ENCODE data around the gene FASLG.

Gene FASLG

DNA sequence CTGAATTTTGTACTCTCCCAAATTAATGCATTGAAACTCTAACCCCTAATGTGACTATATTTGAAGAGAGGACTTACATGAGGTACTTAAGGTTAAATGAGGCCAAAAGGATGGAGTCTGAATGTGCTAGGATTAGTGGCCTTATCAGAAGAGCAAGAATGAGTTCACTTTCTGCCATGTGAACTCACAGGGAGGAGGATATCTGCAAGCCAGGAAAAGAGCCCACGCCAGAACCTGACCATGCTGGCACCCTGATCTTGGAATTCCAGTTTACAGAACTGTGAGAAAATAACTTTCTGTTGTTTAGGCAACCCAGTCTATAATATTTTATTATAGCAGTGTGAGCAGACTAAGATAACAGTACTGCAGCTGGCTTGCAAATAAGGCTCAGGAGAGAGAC lies 12.2 kb upstream of the FASLG start:
- no peak for DNase-seq (ENCODE audit: low spot score)

DNA sequence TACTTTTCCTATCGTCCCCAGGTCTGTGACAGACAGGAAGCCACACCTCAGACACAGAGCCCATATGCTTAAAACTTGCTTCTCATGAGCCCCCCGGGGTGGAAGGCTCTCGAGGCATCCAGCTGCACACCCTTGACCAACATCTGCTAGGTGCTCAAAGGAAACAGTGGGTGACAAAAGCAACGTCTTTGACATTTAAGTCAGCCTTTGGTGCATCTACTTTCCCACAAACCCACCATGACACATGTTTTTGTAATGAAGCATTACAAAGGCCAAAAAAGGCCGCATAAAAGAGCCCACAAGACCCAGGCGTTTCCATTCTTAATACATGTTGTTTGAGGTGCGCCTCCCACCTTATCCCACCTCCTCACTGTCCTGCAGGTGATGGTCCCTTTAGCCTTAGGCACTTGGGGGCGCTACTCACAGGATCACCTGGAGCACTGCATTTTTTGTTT lies 11.8 kb upstream of the FASLG start:
- DNase-seq (ENCODE audit: low spot score): no peak

DNA sequence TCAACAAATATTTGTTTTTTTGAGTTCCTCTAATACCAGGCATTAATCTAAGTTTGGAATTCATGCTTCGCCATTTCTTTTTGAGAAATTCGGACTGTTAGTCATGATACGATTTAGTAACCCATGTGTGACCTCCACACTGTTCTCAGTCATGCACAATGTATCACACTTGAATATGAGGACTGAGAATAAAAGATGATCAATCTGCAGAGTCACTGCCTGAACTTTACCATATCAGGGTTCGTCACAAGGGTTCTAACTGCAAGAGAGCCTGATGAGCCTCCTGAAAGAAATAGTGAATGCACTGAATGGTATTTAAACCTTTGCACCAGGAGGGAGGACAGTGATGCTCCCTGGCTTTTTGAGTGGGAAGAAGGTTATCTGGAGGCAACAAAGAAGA lies 10.9 kb upstream of the FASLG start:
- DNase-seq (ENCODE audit: low spot score): no peak

DNA sequence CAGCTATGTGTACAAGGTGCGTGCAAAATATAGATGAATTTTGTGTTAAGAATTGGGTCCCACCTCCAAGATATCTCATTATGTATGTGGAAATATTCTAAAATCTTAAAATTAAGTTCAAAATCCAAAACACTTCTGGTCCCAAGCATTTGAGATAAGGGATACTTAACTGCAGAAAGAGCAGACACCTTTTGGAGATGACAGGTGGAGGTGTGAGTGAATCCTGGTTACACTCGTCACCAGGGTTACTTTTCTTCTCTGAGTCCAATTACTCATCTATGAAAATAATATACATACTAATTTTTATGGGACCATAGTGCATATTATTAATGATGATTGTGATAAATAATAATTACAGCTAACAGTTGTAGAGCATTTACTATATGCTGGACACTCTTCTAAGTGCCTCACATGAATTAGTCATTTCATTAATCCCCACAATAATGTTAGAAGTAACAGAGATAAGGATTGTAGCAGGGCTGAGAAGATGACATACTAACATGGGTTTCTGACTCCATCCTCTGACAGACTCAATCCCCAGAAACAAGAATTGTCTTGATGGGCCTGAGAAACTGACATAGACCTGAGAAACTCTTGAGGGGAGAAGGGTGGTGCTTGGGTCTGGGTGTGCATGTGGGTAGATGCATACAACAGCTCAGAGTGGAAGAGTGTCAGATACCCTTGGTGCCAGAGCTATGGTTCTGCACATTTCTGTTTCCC lies 8.3 kb upstream of the FASLG start:
- no peak for DNase-seq (ENCODE audit: low spot score)

DNA sequence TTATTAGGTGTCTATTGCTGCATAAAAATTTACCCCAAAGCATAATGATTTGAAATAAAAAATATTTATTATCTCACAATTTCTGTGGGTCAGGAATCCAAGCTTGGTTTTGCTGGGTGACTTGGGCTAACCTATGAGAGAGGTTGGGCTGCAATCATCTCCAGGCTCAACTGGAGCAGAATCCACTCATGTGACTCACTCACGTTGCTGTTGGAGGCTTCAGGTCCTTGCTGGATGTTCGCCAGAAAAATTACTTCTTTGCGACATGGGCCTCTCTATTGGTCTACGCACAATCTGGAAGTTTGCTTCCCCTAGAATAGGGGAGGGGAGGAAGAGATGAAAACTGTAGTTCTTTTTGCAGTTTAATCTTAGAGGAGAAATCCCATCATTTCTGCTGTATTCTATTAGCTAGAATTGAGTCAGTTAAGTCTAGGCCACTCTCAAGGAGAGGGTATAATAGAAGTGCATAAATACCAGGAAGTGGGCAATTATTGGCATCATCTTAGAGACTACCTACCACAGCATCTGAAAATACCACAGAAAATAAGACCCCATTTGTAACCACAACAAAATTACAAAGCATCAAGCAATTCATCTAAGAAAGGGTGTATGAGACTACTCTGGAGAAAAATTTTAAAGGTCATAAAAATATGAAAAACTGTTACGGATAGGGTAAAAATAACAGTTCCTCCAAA lies 5.7 kb upstream of the FASLG start:
- DNase-seq (ENCODE audit: low spot score): no peak

DNA sequence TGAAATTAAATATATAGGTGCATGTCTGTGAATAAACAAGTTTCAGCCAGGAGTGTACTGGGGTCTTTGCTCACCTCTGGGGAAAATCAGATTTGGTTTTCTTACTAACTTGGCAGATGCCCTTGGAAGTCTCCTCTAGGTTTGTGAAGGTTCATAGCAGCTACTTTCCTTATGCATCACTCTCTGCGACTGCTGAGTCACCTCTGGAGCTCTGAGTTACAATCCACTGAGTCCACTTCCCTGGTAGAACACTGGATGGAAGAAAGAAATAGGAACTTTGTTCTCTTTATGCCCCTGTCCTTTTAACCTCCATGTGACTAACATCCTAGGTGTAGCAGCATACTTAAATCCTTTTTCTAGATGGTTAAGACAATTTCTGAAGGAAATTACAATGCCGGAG lies 4.4 kb upstream of the FASLG start:
- no peak for DNase-seq (ENCODE audit: low spot score)

DNA sequence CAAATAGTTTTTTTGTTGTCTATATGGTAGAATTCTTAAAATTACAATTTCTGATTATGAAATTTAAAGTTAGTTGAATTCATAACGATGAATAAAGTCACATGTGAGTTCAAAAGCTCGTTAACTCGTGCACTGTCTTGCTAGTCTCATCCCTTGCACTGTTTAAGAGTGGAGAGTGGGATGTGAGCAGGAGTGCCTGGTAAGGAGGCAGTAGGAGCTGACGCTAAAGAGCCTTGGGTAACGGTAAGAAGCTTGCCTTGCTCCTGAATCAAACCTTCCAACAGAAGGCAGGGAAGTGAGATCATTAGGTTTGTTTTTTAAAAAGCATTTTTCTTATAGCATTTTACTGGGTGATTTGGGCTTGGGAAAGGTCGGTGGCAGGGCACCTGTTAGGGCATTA lies 2.3 kb upstream of the FASLG start:
- DNase-seq (ENCODE audit: low spot score): no peak

DNA sequence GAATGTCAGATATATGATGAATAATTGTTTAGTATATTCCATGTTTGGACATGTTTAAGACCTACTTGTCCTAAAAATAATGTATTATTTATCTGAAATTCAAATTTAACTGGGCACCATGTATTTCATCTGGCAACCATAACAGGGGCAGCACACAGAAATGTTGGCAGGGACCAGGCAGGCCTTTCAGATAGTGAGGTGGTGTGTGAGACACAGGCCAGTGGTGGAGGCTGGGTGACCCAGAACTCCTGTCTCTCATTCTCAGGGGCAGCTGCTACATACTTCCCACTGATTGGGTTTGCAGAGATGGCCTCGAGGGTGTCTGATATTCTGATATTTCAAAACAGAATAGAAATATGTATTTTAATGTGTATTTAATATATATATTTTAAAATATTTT lies 1.3 kb upstream of the FASLG start:
- no peak for DNase-seq (ENCODE audit: low spot score)

DNA sequence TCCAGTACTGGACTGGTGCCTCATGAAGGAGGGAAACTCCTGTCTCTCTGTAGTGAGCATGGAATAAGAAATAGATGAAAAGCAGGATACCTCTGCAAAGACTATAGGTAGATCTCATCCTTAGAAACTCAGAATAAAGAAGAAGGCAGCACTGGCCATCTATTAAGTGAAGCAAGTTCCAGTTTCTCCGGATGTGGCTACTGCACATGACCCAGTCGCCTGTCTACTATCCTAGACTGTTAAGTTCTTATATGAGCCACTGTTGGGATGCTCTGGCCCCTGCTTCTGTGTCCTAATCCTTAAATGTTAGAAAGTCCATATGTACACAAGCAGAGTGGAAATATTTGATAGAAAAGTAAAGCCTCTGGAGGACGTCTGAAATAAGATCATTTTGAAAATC lies 2.2 kb downstream of the FASLG start:
- no peak for DNase-seq (ENCODE audit: low spot score)

DNA sequence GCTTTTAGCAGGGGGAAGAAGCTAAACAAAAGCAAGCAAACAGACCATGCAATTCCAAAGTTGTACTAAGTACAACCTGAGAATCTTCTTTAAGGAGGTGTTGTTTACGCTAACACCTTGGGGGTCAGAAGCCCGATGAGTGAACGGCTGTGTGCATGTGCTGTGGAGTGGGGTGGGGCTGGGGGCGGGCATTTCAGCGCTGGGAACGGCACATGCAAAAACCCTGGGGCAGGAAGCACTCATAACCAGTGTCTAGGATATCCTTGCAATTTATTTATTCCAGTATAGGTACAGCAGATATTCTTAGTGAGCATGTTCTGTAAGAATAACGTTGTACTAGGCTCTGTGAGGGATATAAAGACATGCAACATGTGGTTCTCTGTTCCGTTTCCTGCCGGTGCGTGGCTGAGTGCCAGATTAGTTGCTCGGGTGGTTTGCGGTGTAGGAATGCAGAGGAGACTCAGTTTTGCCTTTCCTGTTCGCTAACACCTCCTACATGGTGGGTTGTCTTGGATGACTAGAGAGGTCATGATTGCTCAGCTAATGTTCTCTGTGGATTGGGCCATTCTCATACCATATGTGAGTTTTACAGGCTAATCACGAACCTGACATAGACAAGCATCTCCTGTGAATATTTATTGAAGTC lies 3.7 kb downstream of the FASLG start:
- no peak for DNase-seq (ENCODE audit: low spot score)

DNA sequence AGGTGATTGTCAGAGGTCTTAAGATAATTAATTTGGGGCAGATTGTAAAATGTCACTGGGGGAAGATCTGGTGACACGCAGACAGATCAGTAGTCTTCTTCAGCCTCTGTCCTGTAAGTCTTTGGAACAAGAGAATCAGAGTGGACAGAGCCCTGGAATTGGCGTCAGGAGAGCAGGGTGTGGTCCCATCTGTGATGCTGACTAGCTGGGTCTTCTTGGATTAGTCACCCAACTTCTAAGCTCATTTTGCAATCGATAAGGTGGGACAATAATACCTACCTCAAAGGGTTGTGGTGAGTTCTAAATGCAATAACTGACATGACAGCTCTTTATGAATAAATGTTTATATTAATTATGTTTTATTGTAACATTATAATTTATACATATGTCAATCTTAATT lies 4.8 kb downstream of the FASLG start:
- DNase-seq (ENCODE audit: low spot score): no peak

DNA sequence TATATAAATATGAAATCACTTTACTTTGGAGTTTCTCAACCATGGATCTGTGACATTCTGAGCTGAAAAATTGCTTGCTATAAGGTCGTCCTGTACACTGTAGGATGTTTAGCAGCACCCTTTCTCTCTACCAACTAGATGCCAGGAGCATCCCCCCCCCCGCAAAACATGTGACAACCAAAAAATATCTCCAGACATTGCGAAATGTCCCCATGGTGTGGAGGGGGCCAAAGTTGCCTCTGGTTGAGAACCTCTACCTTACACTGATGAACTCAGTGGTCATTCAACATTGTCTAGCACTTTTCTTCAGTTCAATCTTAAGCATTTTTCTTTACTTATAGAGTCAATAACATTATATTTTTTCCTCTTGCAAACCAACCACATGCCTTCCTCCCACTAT lies 9.2 kb downstream of the FASLG start:
- DNase-seq (ENCODE audit: low spot score): no peak

DNA sequence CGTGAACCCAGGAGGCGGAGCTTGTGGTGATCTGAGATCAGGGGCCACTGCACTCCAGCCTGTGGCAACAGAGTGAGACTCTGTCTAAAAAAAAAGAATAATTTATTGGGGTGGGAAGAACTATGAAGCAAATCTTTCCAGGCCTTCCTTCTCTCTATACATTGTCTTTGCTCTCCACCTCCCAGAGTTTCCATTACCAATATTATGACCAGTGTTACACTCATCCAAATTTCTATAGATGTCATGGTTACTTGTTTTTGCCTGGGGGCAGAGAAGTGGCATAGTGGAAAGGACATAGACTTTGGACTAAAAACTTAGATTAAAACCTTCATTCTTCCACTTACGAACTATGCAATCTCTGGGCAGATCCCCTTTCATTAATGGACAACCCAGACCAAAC lies 10.1 kb downstream of the FASLG start:
- no peak for DNase-seq (ENCODE audit: low spot score)

DNA sequence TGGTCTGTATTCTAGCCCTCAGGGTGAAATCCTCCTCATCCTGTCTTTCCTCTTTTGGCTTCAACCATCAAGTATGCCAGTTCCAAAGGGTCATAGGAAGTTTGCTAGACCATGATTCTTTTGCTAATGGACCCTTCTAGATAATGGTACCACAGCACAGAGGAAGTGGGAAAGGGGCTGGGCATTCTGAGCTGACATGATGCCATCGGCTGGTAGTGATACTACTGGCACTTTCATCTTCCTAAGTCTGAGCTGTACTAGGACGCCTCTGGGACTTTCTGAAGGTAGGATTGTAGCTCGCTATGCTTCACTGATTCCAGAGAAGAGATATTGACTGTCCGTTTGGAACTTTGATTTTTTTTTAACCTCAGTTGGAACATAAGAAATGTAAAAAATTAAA lies 11.4 kb downstream of the FASLG start:
- DNase-seq (ENCODE audit: low spot score): no peak

DNA sequence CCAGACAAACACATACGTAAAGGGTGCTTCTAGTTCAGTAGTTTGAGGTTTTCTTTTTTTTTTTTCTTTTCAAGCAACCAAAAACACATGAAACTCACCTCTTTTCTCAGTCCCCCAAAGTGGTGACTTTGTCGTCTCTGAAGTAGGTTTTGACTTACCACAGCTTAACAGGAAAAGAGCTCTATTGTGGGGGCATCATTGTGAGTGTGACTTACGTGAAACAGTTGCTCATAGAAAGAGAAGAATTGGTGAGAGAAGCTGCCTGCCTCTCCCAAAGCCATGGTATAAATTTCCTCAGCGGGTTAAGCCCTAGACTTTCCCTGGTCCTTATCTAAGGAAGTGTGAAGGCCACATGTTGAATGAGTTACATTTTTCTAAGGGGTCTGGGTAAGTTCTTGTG lies 11.9 kb downstream of the FASLG start:
- no peak for DNase-seq (ENCODE audit: low spot score)

DNA sequence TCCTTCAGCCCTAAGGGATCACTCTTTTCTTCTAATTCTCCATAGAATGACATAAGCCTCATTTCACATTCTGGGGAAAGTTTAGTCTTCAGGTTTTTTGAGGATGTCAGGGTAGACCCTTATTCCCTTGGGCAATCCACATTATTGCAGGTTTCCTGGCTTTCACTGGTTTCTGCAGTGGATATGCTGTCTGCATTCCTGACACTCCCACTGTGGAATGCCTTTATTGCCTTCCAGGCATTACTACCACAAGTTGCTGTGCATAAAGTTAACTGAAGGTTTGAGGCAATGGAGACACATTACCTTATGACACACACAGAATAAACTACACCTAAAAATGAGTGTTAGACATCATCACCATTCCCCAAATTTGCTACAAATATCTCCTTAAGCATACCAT lies 12.7 kb downstream of the FASLG start:
- no peak for DNase-seq (ENCODE audit: low spot score)

DNA sequence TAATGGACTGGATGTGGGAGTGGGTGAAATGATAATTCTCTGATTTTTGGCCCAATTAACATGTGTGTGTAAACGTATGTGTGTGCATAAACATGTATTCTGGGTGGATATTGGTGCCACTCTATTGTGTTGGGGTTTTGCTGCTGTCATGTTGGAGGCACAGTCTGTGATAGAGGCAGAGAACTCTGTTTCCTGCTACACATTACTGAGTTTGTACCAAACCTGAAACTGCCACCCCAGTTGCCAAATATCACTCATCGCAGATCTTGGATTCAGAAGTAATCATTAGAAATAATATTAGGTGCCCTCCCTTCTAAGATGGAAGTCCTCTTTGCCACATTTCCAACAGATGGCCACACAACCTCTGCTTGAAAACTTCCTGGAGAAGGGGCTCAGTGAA lies 13.8 kb downstream of the FASLG start:
- no peak for DNase-seq (ENCODE audit: low spot score)

DNA sequence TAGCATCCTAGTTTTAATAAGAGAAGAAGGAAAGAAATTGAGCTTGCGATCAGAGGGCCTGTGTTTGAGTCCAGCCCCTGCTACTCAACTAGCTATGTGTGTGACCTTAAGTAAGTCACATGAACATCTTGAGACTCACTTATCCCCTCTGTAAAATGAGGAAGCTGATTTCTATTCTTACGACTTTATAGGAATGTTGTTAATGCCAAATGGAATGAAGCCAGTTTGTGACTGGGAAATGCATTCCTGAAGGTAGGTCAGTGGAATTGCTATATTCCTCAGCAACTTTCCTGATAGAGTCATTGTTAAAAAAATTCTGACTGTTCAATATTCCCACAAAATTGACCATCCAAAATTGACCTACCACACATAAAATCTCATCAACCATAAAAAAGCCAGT lies 14.9 kb downstream of the FASLG start:
- no peak for DNase-seq (ENCODE audit: low spot score)

DNA sequence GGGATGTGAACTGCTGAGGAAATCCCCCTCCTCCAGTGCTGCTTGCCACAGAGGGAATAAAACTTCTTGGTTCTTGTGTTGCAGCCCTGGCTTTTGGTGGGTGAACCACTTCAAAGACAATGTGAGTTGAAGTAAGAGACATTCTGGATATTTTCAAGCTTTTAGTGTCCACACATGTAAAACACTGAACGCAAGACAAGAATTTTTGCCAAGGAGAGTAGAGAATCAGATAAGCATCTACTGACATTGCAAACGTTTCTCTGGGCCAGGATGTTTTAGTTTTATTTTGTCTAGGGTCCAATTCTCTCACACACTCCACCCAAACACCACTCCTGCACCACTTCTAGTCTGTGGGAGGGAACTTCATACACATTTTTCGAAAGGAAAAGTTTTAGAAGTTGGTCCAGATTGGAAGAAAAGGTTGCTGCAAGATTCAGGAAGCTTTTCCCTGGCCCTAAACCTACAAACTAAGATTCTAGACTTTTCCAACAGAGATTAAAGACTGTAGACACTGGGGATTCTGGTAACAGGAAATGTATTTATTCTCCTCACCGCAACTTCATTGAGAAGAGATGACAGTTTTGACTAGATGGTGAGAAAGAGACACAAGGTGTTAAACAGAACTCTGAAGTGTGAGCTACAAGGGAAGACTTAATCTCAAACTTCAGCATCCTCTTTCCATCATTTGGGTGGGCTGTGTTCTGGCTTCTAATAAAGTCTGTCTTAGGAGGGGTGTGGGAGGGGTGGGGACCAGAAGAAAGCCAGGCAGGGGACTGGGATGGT lies 16.1 kb downstream of the FASLG start:
- DNase-seq (ENCODE audit: low spot score): no peak

DNA sequence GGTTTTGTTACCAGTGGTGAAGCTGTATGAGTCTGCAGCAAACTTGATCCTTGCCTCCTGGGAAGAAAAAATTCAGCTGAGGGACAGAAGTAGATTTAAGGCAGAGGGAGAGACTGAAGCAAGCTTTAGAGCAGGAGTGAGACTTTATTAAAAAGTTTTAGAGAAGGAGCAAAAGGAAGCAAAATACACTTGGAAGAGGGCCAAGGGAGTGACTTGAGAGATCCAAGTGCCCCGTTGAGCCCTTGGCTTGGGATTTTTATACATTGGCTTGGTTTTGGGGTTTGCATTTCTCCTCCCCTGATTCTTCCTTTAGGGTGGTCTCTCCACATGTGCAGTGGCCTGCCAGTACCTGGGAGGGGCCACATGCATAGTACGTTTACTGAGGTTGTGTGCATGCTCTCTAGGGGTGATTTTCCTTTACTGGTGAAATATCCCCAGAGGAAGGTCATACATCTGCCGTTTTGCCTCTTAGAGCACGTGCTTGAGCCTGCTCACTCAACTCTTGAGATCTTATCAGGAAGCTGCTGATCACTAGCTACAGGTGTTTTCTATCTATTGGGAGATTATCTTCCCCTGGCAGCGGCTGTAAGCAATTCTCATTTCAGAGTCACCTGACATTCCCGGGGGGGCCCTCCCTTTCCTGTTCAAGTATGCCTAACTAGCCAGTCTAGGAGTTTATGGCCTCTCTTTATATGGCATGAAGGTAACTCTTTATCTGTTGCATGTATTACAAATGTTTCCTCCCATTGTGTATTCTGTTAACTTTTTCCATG lies 20.3 kb downstream of the FASLG start:
- DNase-seq (ENCODE audit: low spot score): no peak

DNA sequence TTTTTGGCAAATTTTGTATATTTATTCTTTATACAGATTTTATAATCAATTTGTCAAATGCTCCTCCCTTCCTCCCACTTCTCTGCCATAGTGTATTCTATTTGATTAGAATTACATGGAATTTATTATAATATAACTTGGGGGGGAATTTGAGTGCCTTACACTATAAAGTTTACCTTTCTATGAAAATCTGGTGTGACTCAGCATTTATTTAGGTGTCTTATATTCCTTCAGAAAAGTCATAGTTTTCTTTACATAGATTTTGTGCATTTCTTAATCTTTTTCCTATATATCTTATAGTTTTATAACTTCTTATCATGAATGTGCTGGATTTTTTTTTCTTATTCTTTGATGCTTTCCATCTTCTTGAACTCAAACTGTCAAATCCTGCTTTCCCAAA lies 21.3 kb downstream of the FASLG start:
- DNase-seq (ENCODE audit: low spot score): no peak

DNA sequence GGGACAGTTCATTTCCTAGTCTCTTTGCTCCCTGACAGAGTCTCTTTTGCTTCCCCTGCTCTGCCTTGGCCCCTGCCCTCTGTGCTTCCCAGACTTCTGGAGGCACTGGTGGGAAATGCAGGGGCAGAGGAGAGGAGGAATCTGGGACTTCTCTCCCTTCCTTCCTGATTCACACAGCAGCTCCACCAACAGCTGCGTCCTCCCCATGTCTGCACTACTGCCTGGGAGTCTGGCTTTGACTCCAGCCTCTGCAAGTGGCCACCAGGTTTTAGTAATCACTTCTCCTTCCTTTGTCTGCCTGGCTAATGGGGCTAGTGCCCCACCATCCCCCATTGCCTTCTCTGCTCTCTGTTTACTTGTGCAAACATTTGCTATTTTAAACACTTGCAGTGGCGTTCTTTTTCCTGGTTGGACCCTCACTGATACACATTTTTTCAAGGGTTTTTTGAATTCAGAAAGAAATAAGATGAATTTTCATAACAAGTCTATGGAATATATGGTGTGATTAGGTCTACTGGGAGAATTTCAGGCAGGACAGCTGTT lies 21.9 kb downstream of the FASLG start:
- DNase-seq (ENCODE audit: low spot score): no peak
